ENCODE measurements around the gene MSANTD3. TPM values are rescaled to one million over a fixed set of nuclear protein-coding genes. Genes with fewer than 3 reads are reported as not detected.

The MSANTD3 gene
- total and polyA plus RNA-seq, 2 of the 13 experiments (the other 11 are each of a cell fraction or from before 2014, with no cell fraction given), result 10.1 to 19.2 TPM

DNA sequence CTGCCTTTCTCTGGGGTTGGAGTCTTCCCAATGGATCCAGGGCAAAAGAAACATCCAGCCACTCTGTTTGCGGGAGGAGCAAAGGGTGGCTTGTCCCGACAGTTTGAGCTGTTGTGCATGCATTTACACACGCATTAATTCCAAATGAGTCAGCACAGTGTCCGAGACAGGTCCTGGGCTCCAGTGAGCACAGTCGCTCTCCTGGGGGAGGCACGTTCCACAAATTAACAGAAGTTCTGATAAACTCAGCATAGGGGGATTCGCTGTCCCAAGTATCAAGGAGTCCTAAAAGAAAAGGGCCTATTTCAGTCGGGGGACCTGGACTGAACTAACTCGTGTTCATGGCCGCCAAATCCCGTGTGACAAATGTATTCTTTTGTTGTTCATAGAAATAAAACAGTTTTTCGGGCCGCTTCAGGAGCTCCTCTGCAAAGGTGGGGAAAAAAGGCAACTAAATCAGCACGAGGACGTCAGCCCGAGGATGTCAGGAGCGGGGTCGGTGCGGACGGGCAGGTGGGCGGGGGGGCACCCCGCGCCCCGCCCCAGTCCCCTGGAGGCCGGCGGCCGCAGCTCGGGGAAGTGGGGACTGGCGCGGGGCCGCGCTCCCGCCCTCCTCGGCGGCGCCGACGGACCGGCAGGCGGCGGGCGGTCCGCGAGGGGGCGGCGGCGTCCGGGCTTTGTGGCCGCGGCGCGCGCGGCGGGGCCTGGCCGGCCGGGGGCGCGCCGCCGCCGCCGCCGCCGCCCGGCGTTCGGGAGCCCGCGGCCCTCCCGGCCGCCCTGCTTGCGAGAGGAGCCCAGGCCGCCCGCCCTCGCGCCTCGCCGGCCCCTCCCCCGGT lies at the start of gene MSANTD3 (continued):
- TF ChIP-seq MXD1 (CRISPR knock-in tag; IDR thresholded peaks at IDR 0.05), result peak; percentile 24; the same call in 1 of the 2 replicates
- no peak for TF ChIP-seq MBD4 (IDR thresholded peaks at IDR 0.05; ENCODE audit: borderline replicate concordance, low read length)
- no peak for TF ChIP-seq ZBTB21 (CRISPR knock-in tag; IDR thresholded peaks at IDR 0.05)
- TF ChIP-seq ZNF891 (CRISPR knock-in tag; IDR thresholded peaks at IDR 0.05), result no peak
- no peak for TF ChIP-seq ZNF570 (CRISPR knock-in tag; IDR thresholded peaks at IDR 0.05; ENCODE audit: borderline replicate concordance)
- TF ChIP-seq ZZZ3 (CRISPR knock-in tag; IDR thresholded peaks at IDR 0.05; ENCODE audit: borderline replicate concordance), result no peak
- TF ChIP-seq ZFP82 (CRISPR knock-in tag; IDR thresholded peaks at IDR 0.05; ENCODE audit: borderline replicate concordance), result no peak
- TF ChIP-seq, protein P1, sequence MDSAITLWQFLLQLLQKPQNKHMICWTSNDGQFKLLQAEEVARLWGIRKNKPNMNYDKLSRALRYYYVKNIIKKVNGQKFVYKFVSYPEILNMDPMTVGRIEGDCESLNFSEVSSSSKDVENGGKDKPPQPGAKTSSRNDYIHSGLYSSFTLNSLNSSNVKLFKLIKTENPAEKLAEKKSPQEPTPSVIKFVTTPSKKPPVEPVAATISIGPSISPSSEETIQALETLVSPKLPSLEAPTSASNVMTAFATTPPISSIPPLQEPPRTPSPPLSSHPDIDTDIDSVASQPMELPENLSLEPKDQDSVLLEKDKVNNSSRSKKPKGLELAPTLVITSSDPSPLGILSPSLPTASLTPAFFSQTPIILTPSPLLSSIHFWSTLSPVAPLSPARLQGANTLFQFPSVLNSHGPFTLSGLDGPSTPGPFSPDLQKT (CRISPR knock-in tag; IDR thresholded peaks at IDR 0.05; ENCODE audit: borderline replicate concordance), result no peak
- no peak for TF ChIP-seq FOXC1 (CRISPR knock-in tag; IDR thresholded peaks at IDR 0.05; ENCODE audit: borderline replicate concordance)
- no peak for TF ChIP-seq EEA1 (CRISPR knock-in tag; IDR thresholded peaks at IDR 0.05; ENCODE audit: borderline replicate concordance)
- no peak for TF ChIP-seq ZNF629 (CRISPR knock-in tag; conservative IDR thresholded peaks at IDR 0.05)
- TF ChIP-seq FIP1L1 (IDR thresholded peaks at IDR 0.05; ENCODE audit: borderline replicate concordance, insufficient read depth, low read depth, low read length), result no peak
- TF ChIP-seq ZNF264 (CRISPR knock-in tag; IDR thresholded peaks at IDR 0.05), result no peak
- no peak for TF ChIP-seq ZFP41 (CRISPR knock-in tag; IDR thresholded peaks at IDR 0.05; ENCODE audit: borderline replicate concordance)
- TF ChIP-seq ZNF143 (CRISPR knock-in tag; IDR thresholded peaks at IDR 0.05), result no peak
- no peak for TF ChIP-seq CCDC6 (CRISPR knock-in tag; IDR thresholded peaks at IDR 0.05)
- 0 out of 2 replicates have a peak, but pooled peaks have one; percentile 39 for TF ChIP-seq SALL2 (CRISPR knock-in tag; IDR thresholded peaks at IDR 0.05)
- peak; percentile 17; the same call in 1 of the 2 replicates for TF ChIP-seq THAP11 (CRISPR knock-in tag; IDR thresholded peaks at IDR 0.05)
- TF ChIP-seq GLI4 (CRISPR knock-in tag; IDR thresholded peaks at IDR 0.05; ENCODE audit: borderline replicate concordance), result no peak
- no peak for TF ChIP-seq SIN3B (IDR thresholded peaks at IDR 0.05; ENCODE audit: low read length)
- TF ChIP-seq CENPBD1 (CRISPR knock-in tag; IDR thresholded peaks at IDR 0.05; ENCODE audit: borderline replicate concordance, low read depth), result no peak
- no peak for TF ChIP-seq ZKSCAN5 (CRISPR knock-in tag; IDR thresholded peaks at IDR 0.05)
- TF ChIP-seq ZFP36 (IDR thresholded peaks at IDR 0.05; ENCODE audit: borderline replicate concordance, low read depth, low read length, partially characterized antibody), result no peak
- TF ChIP-seq SAP130 (CRISPR knock-in tag; IDR thresholded peaks at IDR 0.05; ENCODE audit: low read depth), result peak; percentile 81
- TF ChIP-seq, protein P2, sequence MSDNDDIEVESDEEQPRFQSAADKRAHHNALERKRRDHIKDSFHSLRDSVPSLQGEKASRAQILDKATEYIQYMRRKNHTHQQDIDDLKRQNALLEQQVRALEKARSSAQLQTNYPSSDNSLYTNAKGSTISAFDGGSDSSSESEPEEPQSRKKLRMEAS (IDR thresholded peaks at IDR 0.05), result peak; percentile 61
- no peak for TF ChIP-seq ZBTB7A (CRISPR knock-in tag; IDR thresholded peaks at IDR 0.05)
- no peak; the same call in 1 of the 2 replicates for TF ChIP-seq GABPB1 (CRISPR knock-in tag; IDR thresholded peaks at IDR 0.05)
- TF ChIP-seq, protein P3, sequence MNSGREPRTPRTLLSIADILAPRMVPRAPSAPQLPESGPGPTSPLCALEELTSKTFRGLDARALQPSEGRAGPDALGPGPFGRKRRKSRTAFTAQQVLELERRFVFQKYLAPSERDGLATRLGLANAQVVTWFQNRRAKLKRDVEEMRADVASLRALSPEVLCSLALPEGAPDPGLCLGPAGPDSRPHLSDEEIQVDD (CRISPR knock-in tag; IDR thresholded peaks at IDR 0.05; ENCODE audit: borderline replicate concordance), result no peak
